ENCODE measurements around the gene SERTAD2. TPM values are rescaled to one million over a fixed set of nuclear protein-coding genes. Genes with fewer than 3 reads are reported as not detected.
A peak's percentile ranks its signal among the peaks of the same experiment; 100 is the strongest.

SERTAD2 gene
- total RNA-seq, 4 donors from 2014 or later: 8.7 to 10.3 (median 9.8) TPM

- Histone ChIP-seq H3K4me3 (no peak overlapping the region), H3K27me3 (no peaks in the 10 kb centered on the region), H3K4me1 (no peaks in the 10 kb centered on the region), H3K36me3 (no peaks in the 10 kb centered on the region), H3K9me3 (no peaks in the 10 kb centered on the region), H3K27ac (no peak overlapping the region)
- DNase-seq: peak in 1 of 3 donors; percentile 33
- TF ChIP-seq, protein P1, sequence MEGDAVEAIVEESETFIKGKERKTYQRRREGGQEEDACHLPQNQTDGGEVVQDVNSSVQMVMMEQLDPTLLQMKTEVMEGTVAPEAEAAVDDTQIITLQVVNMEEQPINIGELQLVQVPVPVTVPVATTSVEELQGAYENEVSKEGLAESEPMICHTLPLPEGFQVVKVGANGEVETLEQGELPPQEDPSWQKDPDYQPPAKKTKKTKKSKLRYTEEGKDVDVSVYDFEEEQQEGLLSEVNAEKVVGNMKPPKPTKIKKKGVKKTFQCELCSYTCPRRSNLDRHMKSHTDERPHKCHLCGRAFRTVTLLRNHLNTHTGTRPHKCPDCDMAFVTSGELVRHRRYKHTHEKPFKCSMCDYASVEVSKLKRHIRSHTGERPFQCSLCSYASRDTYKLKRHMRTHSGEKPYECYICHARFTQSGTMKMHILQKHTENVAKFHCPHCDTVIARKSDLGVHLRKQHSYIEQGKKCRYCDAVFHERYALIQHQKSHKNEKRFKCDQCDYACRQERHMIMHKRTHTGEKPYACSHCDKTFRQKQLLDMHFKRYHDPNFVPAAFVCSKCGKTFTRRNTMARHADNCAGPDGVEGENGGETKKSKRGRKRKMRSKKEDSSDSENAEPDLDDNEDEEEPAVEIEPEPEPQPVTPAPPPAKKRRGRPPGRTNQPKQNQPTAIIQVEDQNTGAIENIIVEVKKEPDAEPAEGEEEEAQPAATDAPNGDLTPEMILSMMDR (IDR thresholded peaks at IDR 0.05): no peak
- no peak for TF ChIP-seq POLR2A (IDR thresholded peaks at IDR 0.05)
Measured at GRCh38 chr2:64624862-64625261, 28.9 kb downstream of the SERTAD2 start.

DNA sequence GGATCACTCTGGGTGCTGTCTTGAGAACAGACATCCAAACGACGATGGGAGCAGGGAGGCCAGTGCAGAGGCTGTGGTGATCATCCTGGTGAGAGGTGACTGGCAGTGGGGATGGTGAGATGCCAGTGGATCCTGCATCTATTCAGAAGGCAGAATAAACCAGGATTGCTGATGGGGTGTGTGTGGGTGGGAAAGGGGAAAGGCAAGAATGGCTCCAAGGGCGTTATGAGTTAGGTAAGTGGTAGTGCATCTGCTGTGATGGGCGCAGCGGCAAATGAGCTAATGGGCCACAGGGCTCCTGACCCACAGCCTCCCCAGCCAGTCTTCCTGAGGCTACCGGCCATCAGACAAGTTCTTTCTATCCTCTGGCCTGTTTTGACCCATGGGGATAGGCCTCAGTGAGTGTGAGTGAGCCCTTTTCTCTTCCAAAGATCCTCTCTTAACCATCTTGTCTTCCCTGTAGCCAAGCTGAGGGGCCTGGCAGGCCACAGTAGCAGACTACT is 29.6 kb downstream of the SERTAD2 start:
- Histone ChIP-seq H3K9me3 (no peaks in the 10 kb centered on the region), H3K4me3 (no peak overlapping the region), H3K4me1 (no peaks in the 10 kb centered on the region), H3K36me3 (no peaks in the 10 kb centered on the region), H3K27me3 (no peaks in the 10 kb centered on the region), H3K27ac (no peak overlapping the region)
- TF ChIP-seq, protein P1 (IDR thresholded peaks at IDR 0.05): no peak
- TF ChIP-seq POLR2A (IDR thresholded peaks at IDR 0.05): no peak
- DNase-seq: peak in 2 of 3 donors; percentile 3 to 39

- TF ChIP-seq POLR2A (IDR thresholded peaks at IDR 0.05): no peak
- TF ChIP-seq, protein P1 (IDR thresholded peaks at IDR 0.05): no peak
- DNase-seq: no peak
- Histone ChIP-seq H3K36me3 (no peaks in the 10 kb centered on the region), H3K4me1 (no peaks in the 10 kb centered on the region), H3K27me3 (no peaks in the 10 kb centered on the region), H3K9me3 (no peaks in the 10 kb centered on the region), H3K4me3 (no peak overlapping the region), H3K27ac (no peak overlapping the region)
Measured at GRCh38 chr2:64623242-64623850, 30.4 kb downstream of the SERTAD2 start.

- no peaks in the 10 kb centered on the region for H3K27me3 ChIP-seq
- no peaks in the 10 kb centered on the region for H3K4me1 ChIP-seq
- TF ChIP-seq, protein P1 (IDR thresholded peaks at IDR 0.05): peak in 1 of 6 experiments; percentile 11
- TF ChIP-seq POLR2A (IDR thresholded peaks at IDR 0.05): no peak
- H3K9me3 ChIP-seq: no peaks in the 10 kb centered on the region
- H3K27ac ChIP-seq: no peak overlapping the region
- H3K36me3 ChIP-seq: no peaks in the 10 kb centered on the region
- peak in 1 of 3 donors; percentile 39 for DNase-seq
- no peak overlapping the region for H3K4me3 ChIP-seq
Measured at GRCh38 chr2:64622443-64623241, 31.1 kb downstream of the SERTAD2 start.

- no peaks in the 10 kb centered on the region for H3K36me3 ChIP-seq
- no peak overlapping the region for H3K4me3 ChIP-seq
- TF ChIP-seq, protein P1 (IDR thresholded peaks at IDR 0.05): no peak
- TF ChIP-seq POLR2A (IDR thresholded peaks at IDR 0.05): no peak
- no peak for DNase-seq
- H3K9me3 ChIP-seq: no peaks in the 10 kb centered on the region
- H3K27me3 ChIP-seq: no peaks in the 10 kb centered on the region
- no peaks in the 10 kb centered on the region for H3K4me1 ChIP-seq
- H3K27ac ChIP-seq: no peak overlapping the region
Measured at GRCh38 chr2:64620661-64621060, 33.1 kb downstream of the SERTAD2 start.
